GM20000 (cell line): ENCODE data around the gene TEX264.

Experiments
- DNase-seq: peaks from one replicate; pipeline ENCODE4 v3.0.0; 2012; ENCODE audit warnings: low spot score
- TF ChIP-seq, protein P1 (sequence below): IDR thresholded peaks from 2 replicates; pipeline ENCODE4 v1.5.1; 2012; ENCODE audit warnings: mild to moderate bottlenecking, control low read depth; ENCODE audit errors: extremely low read depth, missing control alignments

Gene TEX264

DNA sequence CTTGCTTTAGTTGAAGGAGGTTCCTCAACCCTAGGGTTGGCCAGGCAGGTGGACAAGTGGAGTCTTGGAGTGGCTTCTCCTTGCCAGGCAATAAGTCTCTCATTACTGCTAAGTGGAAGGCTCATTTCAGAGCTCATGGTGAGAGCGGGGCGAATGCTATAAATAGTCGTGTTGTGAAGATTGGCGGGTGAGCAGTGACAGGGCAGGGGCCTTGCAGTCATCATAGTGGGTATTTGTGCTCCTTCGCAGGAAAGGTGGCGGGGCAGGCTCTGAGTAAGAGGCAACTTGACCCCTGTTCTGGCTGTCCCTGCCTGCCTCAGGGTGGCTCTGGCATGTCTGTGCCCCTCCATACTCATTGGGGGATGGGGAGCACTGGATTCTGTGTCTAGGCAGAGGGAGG is 27.2 kb downstream of the TEX264 start:
- TF ChIP-seq, protein P1, sequence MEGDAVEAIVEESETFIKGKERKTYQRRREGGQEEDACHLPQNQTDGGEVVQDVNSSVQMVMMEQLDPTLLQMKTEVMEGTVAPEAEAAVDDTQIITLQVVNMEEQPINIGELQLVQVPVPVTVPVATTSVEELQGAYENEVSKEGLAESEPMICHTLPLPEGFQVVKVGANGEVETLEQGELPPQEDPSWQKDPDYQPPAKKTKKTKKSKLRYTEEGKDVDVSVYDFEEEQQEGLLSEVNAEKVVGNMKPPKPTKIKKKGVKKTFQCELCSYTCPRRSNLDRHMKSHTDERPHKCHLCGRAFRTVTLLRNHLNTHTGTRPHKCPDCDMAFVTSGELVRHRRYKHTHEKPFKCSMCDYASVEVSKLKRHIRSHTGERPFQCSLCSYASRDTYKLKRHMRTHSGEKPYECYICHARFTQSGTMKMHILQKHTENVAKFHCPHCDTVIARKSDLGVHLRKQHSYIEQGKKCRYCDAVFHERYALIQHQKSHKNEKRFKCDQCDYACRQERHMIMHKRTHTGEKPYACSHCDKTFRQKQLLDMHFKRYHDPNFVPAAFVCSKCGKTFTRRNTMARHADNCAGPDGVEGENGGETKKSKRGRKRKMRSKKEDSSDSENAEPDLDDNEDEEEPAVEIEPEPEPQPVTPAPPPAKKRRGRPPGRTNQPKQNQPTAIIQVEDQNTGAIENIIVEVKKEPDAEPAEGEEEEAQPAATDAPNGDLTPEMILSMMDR: no peak
- DNase-seq: no peak

- TF ChIP-seq, protein P1: no peak
- no peak for DNase-seq
Observed at GRCh38 chr3:51700403-51700802, 29.4 kb downstream of the TEX264 start.

DNA sequence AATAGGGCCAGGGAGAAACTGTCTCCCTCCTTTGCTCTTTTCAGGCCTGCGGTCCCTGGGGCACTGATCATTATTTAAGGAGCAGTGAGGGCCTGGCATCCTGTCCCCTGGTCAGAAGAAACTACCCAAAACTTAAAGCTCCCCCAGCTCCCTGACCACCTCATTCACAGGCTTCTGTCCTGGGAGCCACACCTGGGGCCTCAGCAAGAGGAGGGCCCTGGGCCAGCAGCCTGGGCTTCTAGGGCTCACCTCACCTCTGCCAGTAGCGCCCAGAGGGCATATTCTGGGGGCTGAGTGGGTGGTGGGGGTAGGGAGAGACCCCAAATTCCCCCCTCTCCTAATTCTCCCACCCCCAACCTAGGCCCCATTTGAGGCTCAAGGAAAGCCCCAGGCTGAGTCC is 31.1 kb downstream of the TEX264 start:
- DNase-seq: no peak
- TF ChIP-seq, protein P1: no peak

DNA sequence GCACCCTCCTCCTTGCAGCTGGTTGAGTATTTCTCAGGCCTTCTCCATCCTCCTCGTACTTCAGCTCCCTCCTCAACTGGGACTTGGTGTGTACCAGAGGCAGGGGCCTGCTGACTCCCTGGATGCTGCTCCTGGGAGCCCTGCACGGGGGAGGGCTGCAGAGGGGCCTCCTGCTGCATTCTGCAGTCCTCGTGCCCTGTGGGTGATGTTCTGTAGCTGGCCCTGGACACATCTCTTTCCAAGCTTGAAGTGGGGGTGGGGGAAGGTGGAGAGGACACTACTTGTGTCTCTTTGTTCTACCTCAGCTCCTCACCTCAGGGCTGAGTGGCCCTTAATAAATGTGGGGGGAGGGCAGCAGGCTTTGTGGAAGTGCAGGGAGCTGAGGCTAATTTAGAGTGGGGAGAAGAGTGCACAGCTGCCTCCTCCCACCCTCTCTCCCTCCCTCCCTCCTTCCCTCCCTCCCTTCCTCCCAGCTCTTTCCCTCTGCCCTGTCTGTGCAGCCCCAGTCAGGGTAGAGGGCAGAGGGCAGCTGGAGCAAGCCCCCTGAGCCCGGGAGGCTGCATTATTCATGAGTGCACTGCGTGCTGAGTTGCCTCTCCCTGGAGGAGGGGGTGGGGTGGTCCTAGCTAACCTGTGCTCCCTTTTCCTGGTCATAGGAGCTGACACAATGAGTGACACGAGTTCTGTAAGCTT is 32.2 kb downstream of the TEX264 start:
- DNase-seq: no peak
- TF ChIP-seq, protein P1: no peak

DNA sequence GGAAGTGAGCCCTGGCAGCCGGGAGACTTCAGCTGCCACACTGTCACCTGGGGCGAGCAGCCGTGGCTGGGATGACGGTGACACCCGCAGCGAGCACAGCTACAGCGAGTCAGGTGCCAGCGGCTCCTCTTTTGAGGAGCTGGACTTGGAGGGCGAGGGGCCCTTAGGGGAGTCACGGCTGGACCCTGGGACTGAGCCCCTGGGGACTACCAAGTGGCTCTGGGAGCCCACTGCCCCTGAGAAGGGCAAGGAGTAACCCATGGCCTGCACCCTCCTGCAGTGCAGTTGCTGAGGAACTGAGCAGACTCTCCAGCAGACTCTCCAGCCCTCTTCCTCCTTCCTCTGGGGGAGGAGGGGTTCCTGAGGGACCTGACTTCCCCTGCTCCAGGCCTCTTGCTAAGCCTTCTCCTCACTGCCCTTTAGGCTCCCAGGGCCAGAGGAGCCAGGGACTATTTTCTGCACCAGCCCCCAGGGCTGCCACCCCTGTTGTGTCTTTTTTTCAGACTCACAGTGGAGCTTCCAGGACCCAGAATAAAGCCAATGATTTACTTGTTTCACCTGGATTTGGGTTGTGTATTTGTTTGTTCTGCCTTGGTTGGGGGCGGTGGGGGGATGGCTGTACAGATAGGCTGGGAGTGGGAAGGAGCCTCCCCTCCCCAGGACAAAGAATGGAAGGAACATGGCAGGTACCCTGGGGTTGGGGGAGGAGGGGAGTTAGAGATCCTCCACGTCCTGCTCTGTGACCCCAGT is 32.9 kb downstream of the TEX264 start:
- DNase-seq: no peak
- TF ChIP-seq, protein P1: no peak

DNA sequence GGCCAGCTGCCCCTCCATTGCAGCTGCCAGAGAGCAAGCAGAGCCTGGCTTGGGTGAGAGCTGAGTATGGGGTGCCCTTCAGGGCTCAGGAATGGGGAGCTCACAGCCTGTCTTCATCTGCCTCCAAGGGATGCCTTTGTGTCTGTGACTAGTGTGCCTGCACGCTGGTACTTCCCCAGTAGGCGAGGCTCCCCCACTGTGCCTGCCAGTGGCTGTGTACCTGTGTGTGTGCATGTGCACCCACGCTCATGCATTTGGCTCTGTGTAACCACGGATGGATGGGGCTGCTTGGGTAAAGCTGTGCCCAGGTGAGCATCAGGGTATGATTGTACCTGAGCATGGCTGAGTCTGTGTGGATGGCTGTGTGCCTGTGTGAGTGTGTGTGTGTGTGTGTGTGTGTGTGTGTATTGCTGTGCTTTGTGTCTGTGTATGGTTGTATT is 33.5 kb downstream of the TEX264 start:
- DNase-seq: no peak
- TF ChIP-seq, protein P1: no peak

GRCh38 chr3:51705276-51706020 is 34.4 kb downstream of the TEX264 start:
- TF ChIP-seq, protein P1: no peak
- DNase-seq: no peak
